Skin of body (tissue), 2 donors: ENCODE data around the gene PDZD7. TPM values are rescaled to one million over a fixed set of nuclear protein-coding genes. Genes with fewer than 3 reads are reported as not detected.

Experiments used
- DNase-seq: peaks from one replicate; lab custom pipeline; 2025; lab: John Stamatoyannopoulos, UW
- total RNA-seq: library from RNA; depleted of rRNA; stranded (reverse); fragments of >200 nt; gene quantifications from one replicate; pipeline ENCODE4 v1.2.3, GENCODE V29; 2014

The PDZD7 gene
- total RNA-seq, 1 donor from 2014 or later: 1.2 TPM

GRCh38 chr10:101005361-101005760 lies 25.6 kb downstream of the PDZD7 start:
- DNase-seq: no peak

GRCh38 chr10:101003639-101004206 lies 27.2 kb downstream of the PDZD7 start:
- DNase-seq: no peak

- DNase-seq: no peak
These were observed 28.5 kb downstream of the PDZD7 start for GRCh38 chr10:101002456-101002855.

DNA sequence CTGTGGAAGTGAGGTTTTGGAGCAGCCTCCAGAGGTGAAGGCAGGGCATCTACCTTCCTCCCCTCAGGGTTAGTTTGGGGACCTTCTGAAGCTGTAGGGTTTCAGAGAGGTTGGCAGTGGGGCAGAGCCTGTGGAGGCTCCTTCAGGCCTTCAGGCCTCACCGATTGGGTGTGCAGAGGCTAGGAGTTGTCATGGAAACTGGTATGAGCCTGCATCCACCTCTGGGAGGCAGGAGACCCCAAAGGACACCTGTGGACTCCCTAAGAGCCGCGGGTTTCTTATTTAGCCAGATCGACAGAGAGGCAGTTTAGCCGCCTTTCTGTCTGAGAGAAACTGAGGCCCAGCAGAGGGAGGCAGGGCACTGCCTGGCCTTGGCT lies 29.3 kb downstream of the PDZD7 start:
- DNase-seq: no peak

DNA sequence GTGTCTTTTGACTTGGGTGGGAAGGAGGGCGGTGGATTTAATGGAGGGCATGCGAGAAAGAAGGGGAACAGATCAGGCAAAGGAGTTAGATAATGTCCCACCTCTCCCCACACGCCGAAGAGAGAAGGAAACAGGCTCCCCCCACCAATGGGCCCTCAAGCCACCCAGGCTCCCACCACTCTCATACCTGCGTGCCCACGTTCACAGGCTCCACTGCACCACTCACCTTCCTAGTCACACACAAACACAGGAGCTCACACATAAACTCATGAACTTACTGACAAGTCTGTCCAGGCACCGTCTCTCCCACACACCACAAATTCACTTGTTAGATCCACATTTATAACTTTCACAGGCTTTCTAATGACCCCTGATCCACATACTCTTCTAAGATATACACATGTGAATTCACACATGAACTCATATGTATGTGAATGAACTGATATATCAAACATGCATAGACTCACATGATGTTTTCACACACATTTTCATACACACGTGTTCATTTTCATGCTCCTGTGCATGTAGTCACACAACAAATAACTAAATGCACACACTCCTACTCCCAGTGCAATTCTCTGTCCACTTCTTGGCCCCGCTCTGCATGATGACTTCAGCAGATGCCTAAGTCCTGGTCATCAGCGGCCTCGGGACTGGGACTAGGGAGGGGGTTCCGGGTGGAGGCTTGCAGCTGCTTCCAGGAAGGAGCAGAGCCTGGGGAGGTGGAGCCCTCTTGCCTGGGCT lies 29.8 kb downstream of the PDZD7 start:
- DNase-seq: peak; percentile 86

- DNase-seq: no peak
These were observed 30.6 kb downstream of the PDZD7 start for GRCh38 chr10:101000127-101000914.

DNA sequence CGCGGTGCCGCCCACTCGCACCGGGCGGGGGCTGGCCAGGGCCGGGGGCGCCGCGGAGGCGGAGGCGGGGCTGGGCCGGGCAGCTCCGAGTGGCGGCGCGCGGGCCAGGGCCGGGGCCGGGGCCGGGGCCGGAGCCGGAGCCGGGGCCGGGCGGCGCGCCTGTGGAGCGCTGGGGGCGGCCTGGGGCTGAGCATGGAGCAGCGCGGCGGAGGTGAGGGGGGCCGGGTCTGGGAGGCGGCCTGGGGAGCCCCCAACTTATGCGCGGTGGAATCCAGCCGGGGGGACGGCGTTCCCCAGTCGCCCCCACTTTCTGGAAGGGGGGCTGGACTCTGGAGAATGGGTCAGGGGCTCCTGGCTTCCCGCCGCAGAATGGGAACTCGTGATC lies 31.2 kb downstream of the PDZD7 start, which contains the start of gene LZTS2:
LZTS2 (plus strand) TSS at position 67 of the 385 bp plus-strand sequence. CDS start 2,731 bp downstream, outside the sequence.
- no peak for DNase-seq

DNA sequence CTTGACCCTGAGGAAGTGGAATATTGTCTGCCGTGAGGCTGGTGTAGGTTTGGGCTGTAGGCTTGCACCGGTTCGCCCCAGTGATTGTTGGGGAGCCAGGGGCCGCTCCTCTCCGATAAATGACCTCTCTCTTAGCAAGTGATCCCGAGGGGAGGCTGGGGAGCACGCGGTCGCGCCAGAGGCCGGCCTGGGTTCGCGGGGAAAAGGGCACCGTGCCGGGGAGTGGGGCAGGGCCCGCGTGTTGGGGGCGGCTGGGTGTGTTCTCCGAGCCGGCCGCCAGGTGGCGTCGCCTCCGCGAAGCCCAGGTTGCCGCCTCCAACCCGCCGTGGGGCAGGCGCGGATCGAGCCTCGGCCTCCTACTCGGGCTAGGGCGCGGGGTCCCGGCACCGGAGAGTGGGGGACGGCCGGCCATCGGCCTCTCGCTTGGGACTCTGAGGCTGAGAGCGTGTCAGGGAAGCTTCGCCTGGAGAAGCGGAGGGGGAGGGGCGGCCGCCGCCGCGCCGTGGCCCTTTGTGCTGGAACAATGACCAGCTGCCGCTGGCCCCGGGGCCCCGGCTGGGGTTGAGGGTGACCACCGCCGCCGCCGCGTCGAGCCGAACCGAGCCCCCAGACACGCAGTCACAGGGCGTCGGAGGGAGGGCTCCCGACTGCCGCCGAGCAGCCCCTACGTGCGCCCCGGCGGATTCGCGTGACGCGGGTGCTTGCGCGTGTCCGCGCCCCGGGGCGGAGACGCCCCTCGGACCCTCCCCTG lies 31.8 kb downstream of the PDZD7 start:
- peak; percentile 80 for DNase-seq

- DNase-seq: peak; percentile 73
These were observed 32.5 kb downstream of the PDZD7 start for GRCh38 chr10:100998183-100998990.

DNA sequence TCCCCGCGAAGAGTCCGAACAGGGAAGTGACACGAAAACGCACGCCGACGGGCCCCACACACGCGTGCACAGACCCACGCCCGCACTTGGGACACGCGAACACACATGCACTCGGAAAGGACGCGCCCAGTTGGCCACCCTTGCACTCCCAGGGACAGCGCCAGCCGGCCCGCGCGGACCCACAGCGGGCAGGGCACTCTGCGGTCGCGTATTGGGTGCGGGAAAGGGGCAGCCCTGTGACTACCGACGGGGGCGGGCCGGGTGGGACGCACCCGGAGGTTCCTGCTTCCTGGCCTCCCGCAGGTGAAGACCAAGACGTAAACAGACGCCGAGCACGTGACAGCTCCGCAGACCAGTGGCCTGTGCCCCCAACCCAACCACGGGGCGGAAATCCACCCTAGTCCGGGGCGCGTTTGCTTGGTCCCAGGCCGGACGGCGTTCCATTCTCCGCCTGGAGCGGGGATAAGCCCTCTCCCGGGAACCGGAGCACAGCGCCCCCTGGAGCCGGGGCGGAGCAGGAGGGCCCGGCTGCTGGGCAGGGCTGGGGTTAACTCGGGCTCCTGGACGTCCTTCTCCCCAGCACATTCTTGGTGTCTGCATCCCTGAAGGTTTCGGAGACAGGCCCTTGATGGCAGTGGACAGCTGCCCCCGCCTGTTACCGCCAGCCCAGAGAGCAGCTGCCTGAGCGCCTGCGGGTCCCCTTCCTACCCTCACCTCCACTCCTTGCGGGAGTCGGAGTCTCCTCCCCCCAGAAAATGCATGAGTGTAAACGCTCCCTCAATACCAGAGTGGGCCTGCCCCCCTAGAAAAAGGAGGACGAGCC lies 33.4 kb downstream of the PDZD7 start:
- DNase-seq: peak; percentile 62

- DNase-seq: no peak
These were observed 34.1 kb downstream of the PDZD7 start for GRCh38 chr10:100996678-100997359.

DNA sequence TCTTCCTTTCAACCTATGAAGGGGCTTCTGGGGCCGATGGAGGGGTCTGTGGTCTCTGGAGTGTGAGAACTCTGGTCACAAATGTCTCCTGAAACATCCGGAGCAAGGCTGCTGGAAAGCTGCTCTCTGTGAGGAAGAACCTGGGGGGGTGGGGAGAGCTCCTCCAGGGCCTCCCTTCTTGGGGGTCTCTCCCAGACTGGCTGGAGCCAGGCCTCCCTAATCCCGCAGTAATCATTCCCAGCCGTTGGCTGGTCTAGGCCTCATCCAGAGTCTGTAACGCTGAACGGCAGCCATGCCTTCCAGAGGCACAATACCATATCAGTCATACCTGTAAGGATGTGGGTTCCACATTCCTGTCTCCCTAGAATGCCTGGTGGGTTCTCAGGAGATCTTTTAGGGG lies 35.7 kb downstream of the PDZD7 start:
- no peak for DNase-seq

DNA sequence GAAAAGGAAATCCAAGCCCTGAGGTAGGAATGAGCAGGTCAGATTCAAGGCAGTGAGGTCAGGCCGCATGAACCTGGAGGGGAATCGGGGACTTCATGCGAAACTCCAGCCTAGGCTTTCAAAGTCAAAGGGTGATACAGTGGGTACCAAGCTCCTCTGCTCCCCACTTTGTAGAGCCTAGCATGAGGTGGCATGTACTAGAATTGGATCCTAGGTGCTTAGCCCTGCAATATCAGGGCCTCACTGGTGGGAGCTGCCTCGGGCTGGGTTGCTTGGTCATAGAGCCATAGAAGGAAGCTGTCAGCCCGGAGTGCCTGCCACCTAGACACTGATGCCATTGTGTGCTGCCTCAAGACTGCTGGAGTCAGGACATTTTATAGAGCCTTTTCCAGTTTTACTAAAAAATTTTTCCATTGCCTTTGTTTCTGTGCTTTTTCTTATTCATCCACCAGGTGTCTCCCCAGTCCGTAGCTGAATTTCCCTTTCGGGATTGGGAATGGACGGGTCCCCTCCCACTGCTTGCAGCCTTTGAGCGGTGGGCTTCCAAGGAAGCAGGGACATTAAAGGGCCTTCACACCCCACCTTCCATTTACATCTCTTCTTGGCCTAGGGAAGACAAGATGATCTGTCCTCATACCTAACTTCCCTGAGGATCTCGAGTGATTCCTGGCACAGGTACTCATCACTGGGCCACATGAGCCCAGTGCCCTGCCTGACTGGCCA lies 36.8 kb downstream of the PDZD7 start:
- DNase-seq: no peak

DNA sequence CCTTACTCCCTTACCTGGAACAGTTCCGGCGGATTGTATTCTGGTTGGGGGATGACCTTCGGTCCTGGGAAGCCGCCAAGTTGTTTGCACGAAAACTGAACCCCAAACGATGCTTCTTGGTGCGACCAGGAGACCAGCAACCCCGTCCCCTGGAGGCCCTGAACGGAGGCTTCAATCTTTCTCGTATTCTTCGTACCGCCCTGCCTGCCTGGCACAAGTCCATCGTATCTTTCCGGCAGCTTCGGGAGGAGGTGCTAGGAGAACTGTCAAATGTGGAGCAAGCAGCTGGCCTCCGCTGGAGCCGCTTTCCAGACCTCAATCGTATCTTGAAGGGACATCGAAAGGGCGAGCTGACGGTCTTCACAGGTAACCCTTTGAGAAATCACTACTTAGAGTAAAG lies 41.8 kb downstream of the PDZD7 start:
- no peak for DNase-seq

- DNase-seq: no peak
These were observed 42.8 kb downstream of the PDZD7 start for GRCh38 chr10:100988166-100988565.

- no peak for DNase-seq
These were observed 43.3 kb downstream of the PDZD7 start for GRCh38 chr10:100987685-100988049.

DNA sequence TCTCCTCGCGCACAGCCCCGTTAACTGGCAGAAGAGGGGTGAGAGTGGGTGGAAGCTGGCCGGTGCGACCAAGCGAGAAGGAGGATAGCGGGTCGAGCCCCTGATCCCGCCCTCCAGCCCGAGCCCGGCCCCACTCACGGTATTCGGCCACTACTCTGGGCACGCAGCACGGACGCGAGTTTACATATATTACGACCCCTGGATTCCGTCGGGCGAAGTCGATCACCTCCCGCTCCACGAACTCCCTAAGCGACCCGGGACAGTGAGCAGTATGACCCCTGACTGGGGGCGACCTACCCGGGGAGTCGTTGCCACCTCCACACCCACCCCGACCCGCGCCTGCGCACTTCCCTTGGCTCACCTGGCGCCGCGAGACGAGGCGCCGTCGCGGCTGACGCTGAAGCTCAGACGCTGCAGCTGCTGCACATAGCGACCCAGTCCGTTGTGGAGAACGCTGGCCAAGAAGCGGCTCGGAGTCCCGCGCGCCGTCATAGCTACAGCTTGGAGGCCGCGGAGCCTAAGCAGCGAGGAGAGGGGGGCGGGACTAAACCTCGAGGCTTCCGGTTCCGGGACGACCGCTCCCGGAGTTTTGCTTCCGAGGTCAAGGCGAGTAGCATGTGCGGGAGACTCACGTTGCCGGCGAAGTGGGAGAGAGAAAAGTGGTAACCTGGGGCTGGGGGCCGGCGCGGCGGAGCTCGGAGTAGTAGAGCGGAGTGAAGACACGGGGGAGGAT lies 43.8 kb downstream of the PDZD7 start, which contains the start of the genes MRPL43 and TWNK:
MRPL43 (minus strand) TSS at position 546 of the 733 bp plus-strand sequence; CDS start at position 492, 54 bp downstream.
TWNK (plus strand) TSS at position 592 of the 733 bp plus-strand sequence. CDS start 668 bp downstream, outside the sequence.
- peak; percentile 53 for DNase-seq

DNA sequence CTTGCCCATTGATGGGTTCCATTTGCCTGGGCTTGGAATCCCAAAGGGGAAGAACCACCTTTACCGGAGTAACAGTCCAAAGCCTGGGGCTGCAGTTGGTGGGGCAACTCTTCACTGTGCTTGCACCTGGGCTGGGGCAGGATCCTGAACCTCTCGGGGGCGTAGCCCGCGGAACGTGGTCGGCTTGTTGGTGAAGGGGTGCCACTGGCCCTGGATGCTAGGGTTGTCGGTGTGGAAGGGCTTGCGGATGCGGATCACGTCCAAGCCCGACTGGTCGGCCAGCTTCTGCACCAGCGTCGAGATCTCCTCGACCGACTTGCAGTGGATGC lies 44.3 kb downstream of the PDZD7 start:
- DNase-seq: no peak
